Keratinocyte (primary cell): Measurements from ENCODE around the gene TSPAN16. TPM values are rescaled to one million over a fixed set of nuclear protein-coding genes. Genes with fewer than 3 reads are reported as not detected.
A peak's percentile ranks its signal among the peaks of the same experiment; 100 is the strongest.

Source experiments
- DNase-seq: peaks from one replicate; pipeline ENCODE4 v3.0.0-alpha.2; 2011; ENCODE audit warnings: low read depth, missing footprints, low spot score
- FAIRE-seq: peaks from 2 replicates; lab custom pipeline; 2011; peaks lifted over from hg19 to GRCh38; lab: Jason Lieb, UNC
- H2AFZ ChIP-seq: 2 replicates; pipeline ENCODE4 v1.6.0; 2012; ENCODE audit warnings: low read length, control low read depth, inconsistent platforms; ENCODE audit not compliant: control insufficient read depth
- H3K27ac ChIP-seq: 2 replicates; pipeline ENCODE4 v1.5.1; 2011; ENCODE audit warnings: low read length; ENCODE audit not compliant: control insufficient read depth, insufficient read depth
- H3K27me3 ChIP-seq: 3 replicates; pipeline ENCODE4 v1.6.0; 2011; ENCODE audit warnings: low read length; ENCODE audit not compliant: control insufficient read depth, insufficient read depth; ENCODE audit errors: extremely low read depth
- H3K36me3 ChIP-seq, 2 experiments: 2 replicates in 1 of 2; 3 replicates in 1 of 2; pipeline ENCODE4 v1.5.1; 2011; ENCODE audit warnings: low read length in 2 of 2, mild to moderate bottlenecking in 1 of 2; ENCODE audit not compliant: control insufficient read depth in 2 of 2, insufficient read depth in 2 of 2; ENCODE audit errors: extremely low read depth in 1 of 2
- H3K4me1 ChIP-seq: 3 replicates; pipeline ENCODE4 v1.5.1; 2011; ENCODE audit warnings: low read length; ENCODE audit not compliant: control insufficient read depth, insufficient read depth; ENCODE audit errors: extremely low read depth
- H3K4me2 ChIP-seq: 3 replicates; pipeline ENCODE4 v1.6.0; 2011; ENCODE audit warnings: low read depth, low read length; ENCODE audit not compliant: control insufficient read depth, insufficient read depth; ENCODE audit errors: extremely low read depth
- H3K4me3 ChIP-seq, 3 experiments: fragments of 200-600 bp in 1 of 3; sonication (generic) in 1 of 3; 2 replicates in 2 of 3; 3 replicates in 1 of 3; pipeline ENCODE4 v1.5.1; 2011 to 2016; ENCODE audit warnings: low read length in 3 of 3, mild to moderate bottlenecking in 3 of 3, control low read depth in 2 of 3, inconsistent platforms in 1 of 3, low read depth in 1 of 3, mixed read lengths in 1 of 3, mixed run types in 1 of 3, moderate library complexity in 1 of 3; ENCODE audit not compliant: control insufficient read depth in 2 of 3, insufficient read depth in 2 of 3; ENCODE audit errors: extremely low read depth in 1 of 3
- H3K79me2 ChIP-seq: 2 replicates; pipeline ENCODE4 v1.6.0; 2012; ENCODE audit warnings: low read length; ENCODE audit not compliant: control insufficient read depth, insufficient read depth
- H3K9ac ChIP-seq: 3 replicates; pipeline ENCODE4 v1.6.0; 2011; ENCODE audit warnings: low read length; ENCODE audit not compliant: control insufficient read depth, insufficient read depth; ENCODE audit errors: extremely low read depth
- H3K9me1 ChIP-seq: 3 replicates; pipeline ENCODE4 v1.6.0; 2011; ENCODE audit warnings: low read length; ENCODE audit not compliant: control insufficient read depth, insufficient read depth; ENCODE audit errors: extremely low read depth
- H3K9me3 ChIP-seq: 2 replicates; pipeline ENCODE4 v1.5.1; 2012; ENCODE audit warnings: low read depth, low read length; ENCODE audit not compliant: control insufficient read depth
- H4K20me1 ChIP-seq: 3 replicates; pipeline ENCODE4 v1.6.0; 2011; ENCODE audit warnings: low read length; ENCODE audit not compliant: control insufficient read depth, insufficient read depth; ENCODE audit errors: extremely low read depth
- CTCF ChIP-seq, 3 experiments: IDR thresholded peaks in 1 of 3; conservative IDR thresholded peaks in 1 of 3; optimal IDR thresholded peaks in 1 of 3; 2 replicates in 2 of 3; 3 replicates in 1 of 3; pipeline versions ENCODE3 to v1.5.1; 2011; ENCODE audit warnings: low read length in 3 of 3, mild to moderate bottlenecking in 3 of 3, moderate library complexity in 2 of 3, control low read depth in 1 of 3, inconsistent platforms in 1 of 3; ENCODE audit not compliant: insufficient read depth in 2 of 3; ENCODE audit errors: extremely low read depth in 1 of 3
- EZH2 ChIP-seq: IDR thresholded peaks from one replicate; pipeline ENCODE4 v1.6.1; 2012; ENCODE audit warnings: inconsistent platforms, mild to moderate bottlenecking, low read length, moderate library complexity
- dilution Hi-C: fragments of 300-500 bp; cut with MboI; formaldehyde crosslinking; loops from one replicate; pipeline ENCODE4 v1.7.0; 2020; ENCODE audit warnings: low sequenced_read_pairs; ENCODE audit not compliant: extremely low pct_ligation_motif_present
- polyA plus RNA-seq, 5 experiments: library from polyadenylated mRNA; depleted of rRNA in 3 of 5; stranded (reverse) in 3 of 5; stranded (forward) in 1 of 5; unstranded in 1 of 5; fragments of >200 nt; gene quantifications; 1 replicate in 1 of 5; 2 replicates in 3 of 5; 3 replicates in 1 of 5; pipeline versions ENCODE4 v1.2.1 to v1.2.3, GENCODE V29; 2011 to 2012; ENCODE audit warnings: missing spikeins in 2 of 5, low read depth in 1 of 5, low replicate concordance in 1 of 5

TSPAN16 gene
- polyA plus RNA-seq, 1 donor (not counting 4 experiments of a cell fraction or from before 2014, with no cell fraction given): not detected

- no peaks in the 10 kb centered on the region for H3K27me3 ChIP-seq
- dilution Hi-C loops: no loop called here
- H3K9ac ChIP-seq: no peak overlapping the region
- H3K27ac ChIP-seq: peak overlapping the region; percentile 57
- no peaks in the 10 kb centered on the region for H4K20me1 ChIP-seq
- H3K4me3 ChIP-seq: peak overlapping the region in 1 of 3 experiments; percentile 43
- H3K4me1 ChIP-seq: peaks cover 24% of the 10 kb centered on the region
- H3K9me1 ChIP-seq: peaks cover 5% of the 10 kb centered on the region
- no peak for TF ChIP-seq EZH2
- no peak for TF ChIP-seq CTCF (optimal IDR thresholded peaks at IDR 0.05 in 1 of 3, IDR thresholded peaks at IDR 0.05 in 1 of 3, conservative IDR thresholded peaks at IDR 0.05 in 1 of 3; ENCODE audit: extremely low read depth in 1 of 3, insufficient read depth in 2 of 3, low read length in 3 of 3)
- no peak overlapping the region for H2AFZ ChIP-seq
- FAIRE-seq (no peak), DNase-seq (no peak)
- no peaks in the 10 kb centered on the region for H3K79me2 ChIP-seq
- no peaks in the 10 kb centered on the region for H3K9me3 ChIP-seq
- peak overlapping the region; percentile 77 for H3K4me2 ChIP-seq
- H3K36me3 ChIP-seq: peaks cover 1 to 15% of the 10 kb centered on the region in 2 experiments
These were observed 27.7 kb downstream of the TSPAN16 start for GRCh38 chr19:11323601-11324078.

GRCh38 chr19:11324079-11324661, 28.2 kb downstream of the TSPAN16 start:
- no peak for DNase-seq

More at GRCh38 chr19:11324079-11324661, 28.2 kb downstream of the TSPAN16 start:
- Histone ChIP-seq H3K36me3 (peaks cover 1 to 15% of the 10 kb centered on the region in 2 experiments), H2AFZ (no peak overlapping the region), H3K4me1 (peaks cover 20% of the 10 kb centered on the region), H3K4me3 (peak overlapping the region in 2 of 3 experiments; percentile 43 to 52), H3K27ac (peak overlapping the region; percentile 57), H3K79me2 (no peaks in the 10 kb centered on the region), H3K9me1 (peaks cover 5% of the 10 kb centered on the region), H3K27me3 (no peaks in the 10 kb centered on the region), H3K9me3 (no peaks in the 10 kb centered on the region), H3K4me2 (peak overlapping the region; percentile 77), H3K9ac (peak overlapping the region; percentile 41), H4K20me1 (no peaks in the 10 kb centered on the region)
- peak; percentile 53 for FAIRE-seq
- dilution Hi-C loops: no loop called here
- TF ChIP-seq EZH2 (no peak), CTCF (optimal IDR thresholded peaks at IDR 0.05 in 1 of 3, IDR thresholded peaks at IDR 0.05 in 1 of 3, conservative IDR thresholded peaks at IDR 0.05 in 1 of 3; ENCODE audit: extremely low read depth in 1 of 3, insufficient read depth in 2 of 3, low read length in 3 of 3) (no peak)
